GM06990 (cell line): ENCODE data around the gene TRAF3IP1.
"Not testable (repeated sequence)": the region's sequence is repeated elsewhere in the genome, so short reads cannot be mapped to it uniquely, and the experiment has no call there.

Experiments used
- DNase-seq: peaks from one replicate; pipeline ENCODE4 v3.0.0-alpha.2; 2011; ENCODE audit not compliant: insufficient read length; ENCODE audit errors: extremely low read depth
- H3K27me3 ChIP-seq: replicated peaks from 2 replicates; pipeline ENCODE4 v1.6.0; 2011; ENCODE audit warnings: low read length; ENCODE audit not compliant: control insufficient read depth, insufficient read depth
- H3K36me3 ChIP-seq: 2 replicates; pipeline ENCODE4 v1.5.1; 2011; ENCODE audit warnings: low read length; ENCODE audit not compliant: control insufficient read depth, insufficient read depth
- H3K4me3 ChIP-seq: replicated peaks from 2 replicates; pipeline ENCODE4 v1.5.1; 2011; ENCODE audit warnings: low read depth, mild to moderate bottlenecking, control low read depth, low read length
- TF ChIP-seq, protein P1 (sequence below): IDR thresholded peaks from 2 replicates; pipeline ENCODE4 v1.5.1; 2011; ENCODE audit warnings: low read length, control low read depth, mild to moderate bottlenecking, inconsistent platforms; ENCODE audit not compliant: insufficient read depth, poor library complexity, severe bottlenecking

Gene TRAF3IP1

GRCh38 chr2:238325694-238326093 lies 5.4 kb downstream of the TRAF3IP1 start:
- peaks cover 2% of the 10 kb centered on the region for H3K36me3 ChIP-seq

DNA sequence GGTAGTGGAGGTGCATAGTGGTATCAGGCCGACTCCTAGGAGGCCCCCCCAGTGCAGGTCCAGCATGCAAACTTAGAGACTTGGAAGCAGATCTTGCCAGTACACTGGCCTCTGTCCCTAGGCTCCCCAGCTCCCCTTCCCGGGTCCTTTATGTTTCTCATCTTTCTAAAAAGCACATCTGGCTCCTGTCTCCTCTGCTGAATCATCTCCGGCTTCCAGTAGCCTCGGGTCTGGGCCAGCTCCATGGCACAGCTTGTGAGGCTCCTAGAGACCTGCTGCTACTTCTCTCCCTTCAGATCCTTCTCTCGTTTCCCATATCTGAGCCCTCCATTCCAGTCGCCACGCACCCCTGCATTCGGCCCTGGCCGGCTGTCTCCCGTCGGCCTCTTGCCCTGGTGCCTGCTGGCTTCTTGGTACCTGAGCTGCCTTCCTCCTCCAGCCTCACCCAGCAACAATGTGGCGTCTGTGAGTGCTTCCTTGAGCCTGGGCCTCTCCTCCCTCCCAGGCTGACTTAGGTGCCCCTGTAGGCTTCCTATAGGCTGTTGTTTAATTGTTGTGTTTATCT lies 6.6 kb downstream of the TRAF3IP1 start:
- TF ChIP-seq, protein P1, sequence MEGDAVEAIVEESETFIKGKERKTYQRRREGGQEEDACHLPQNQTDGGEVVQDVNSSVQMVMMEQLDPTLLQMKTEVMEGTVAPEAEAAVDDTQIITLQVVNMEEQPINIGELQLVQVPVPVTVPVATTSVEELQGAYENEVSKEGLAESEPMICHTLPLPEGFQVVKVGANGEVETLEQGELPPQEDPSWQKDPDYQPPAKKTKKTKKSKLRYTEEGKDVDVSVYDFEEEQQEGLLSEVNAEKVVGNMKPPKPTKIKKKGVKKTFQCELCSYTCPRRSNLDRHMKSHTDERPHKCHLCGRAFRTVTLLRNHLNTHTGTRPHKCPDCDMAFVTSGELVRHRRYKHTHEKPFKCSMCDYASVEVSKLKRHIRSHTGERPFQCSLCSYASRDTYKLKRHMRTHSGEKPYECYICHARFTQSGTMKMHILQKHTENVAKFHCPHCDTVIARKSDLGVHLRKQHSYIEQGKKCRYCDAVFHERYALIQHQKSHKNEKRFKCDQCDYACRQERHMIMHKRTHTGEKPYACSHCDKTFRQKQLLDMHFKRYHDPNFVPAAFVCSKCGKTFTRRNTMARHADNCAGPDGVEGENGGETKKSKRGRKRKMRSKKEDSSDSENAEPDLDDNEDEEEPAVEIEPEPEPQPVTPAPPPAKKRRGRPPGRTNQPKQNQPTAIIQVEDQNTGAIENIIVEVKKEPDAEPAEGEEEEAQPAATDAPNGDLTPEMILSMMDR = no peak
- no peaks in the 10 kb centered on the region for H3K27me3 ChIP-seq
- DNase-seq = no peak
- no peak overlapping the region for H3K4me3 ChIP-seq
- peaks cover 2% of the 10 kb centered on the region for H3K36me3 ChIP-seq

More at GRCh38 chr2:238325694-238326093, 5.4 kb downstream of the TRAF3IP1 start:
- DNase-seq = no peak
- Histone ChIP-seq H3K4me3 (no peak overlapping the region), H3K27me3 (no peaks in the 10 kb centered on the region)
- TF ChIP-seq, protein P1 = no peak

- peaks cover 2% of the 10 kb centered on the region for H3K36me3 ChIP-seq
- no peaks in the 10 kb centered on the region for H3K27me3 ChIP-seq
- TF ChIP-seq, protein P1 = no peak
- no peak overlapping the region for H3K4me3 ChIP-seq
- DNase-seq = no peak
Observed at GRCh38 chr2:238327751-238328150, 7.4 kb downstream of the TRAF3IP1 start.

DNA sequence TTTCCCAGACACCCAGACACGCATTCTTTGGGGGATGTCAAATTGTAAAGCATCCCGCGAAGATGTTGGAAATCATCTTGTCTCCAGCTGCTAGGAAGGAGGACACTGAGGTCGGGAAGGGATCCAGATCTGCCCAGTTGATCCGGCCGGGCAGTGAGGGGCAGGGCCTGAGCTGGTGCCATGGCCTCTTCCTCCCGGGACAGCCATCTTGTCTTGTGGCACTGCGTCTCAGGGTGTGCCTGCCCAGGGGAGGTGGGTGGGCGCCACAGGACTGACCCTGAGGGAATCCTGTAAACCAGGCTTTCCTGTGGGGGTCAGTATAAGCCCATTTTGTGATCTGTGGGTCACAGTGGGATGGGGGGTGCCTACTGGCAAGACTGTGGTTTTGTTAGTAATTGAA lies 10.1 kb downstream of the TRAF3IP1 start:
- TF ChIP-seq, protein P1 = no peak
- H3K27me3 ChIP-seq = no peaks in the 10 kb centered on the region
- no peak for DNase-seq
- H3K4me3 ChIP-seq = no peak overlapping the region
- H3K36me3 ChIP-seq = peaks cover 2% of the 10 kb centered on the region

GRCh38 chr2:238331916-238332315 lies 11.6 kb downstream of the TRAF3IP1 start:
- Histone ChIP-seq H3K36me3 (peaks cover 2% of the 10 kb centered on the region), H3K4me3 (no peak overlapping the region), H3K27me3 (no peaks in the 10 kb centered on the region)
- DNase-seq = no peak
- TF ChIP-seq, protein P1 = no peak

GRCh38 chr2:238334885-238335284 lies 14.6 kb downstream of the TRAF3IP1 start:
- H3K4me3 ChIP-seq = no peak overlapping the region
- TF ChIP-seq, protein P1 = no peak
- DNase-seq = no peak
- no peaks in the 10 kb centered on the region for H3K27me3 ChIP-seq
- H3K36me3 ChIP-seq = peaks cover 3% of the 10 kb centered on the region

DNA sequence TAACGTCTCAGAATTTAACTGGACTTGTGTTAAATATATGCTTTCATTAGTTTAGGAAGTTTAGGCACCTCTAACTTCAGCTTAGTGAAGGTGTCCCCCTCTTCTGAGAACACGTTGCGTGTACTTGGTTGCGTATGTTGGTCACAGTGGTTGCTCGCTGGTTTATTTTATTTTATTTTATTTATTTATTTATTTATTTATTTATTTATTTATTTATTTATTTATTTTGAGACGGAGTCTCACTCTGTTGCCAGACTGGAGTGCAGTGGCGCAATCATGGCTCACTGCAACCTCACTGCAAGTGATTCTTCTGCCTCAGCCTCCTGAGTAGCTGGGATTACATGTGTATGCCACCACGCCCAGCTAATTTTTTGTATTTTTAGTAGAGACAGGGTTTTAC lies 15.3 kb downstream of the TRAF3IP1 start:
- H3K36me3 ChIP-seq, H3K4me3 ChIP-seq, H3K27me3 ChIP-seq, DNase-seq: not testable (repeated sequence)
